K562 (cell line): ENCODE data around the gene DOCK4. TPM values are rescaled to one million over a fixed set of nuclear protein-coding genes. Genes with fewer than 3 reads are reported as not detected.

Source experiments
- ATAC-seq: fragments of 200-7000 bp; cut with Tn5 transposase; 3 replicates; pipeline ENCODE4 v1.9.1; 2020; ENCODE audit warnings: moderate library complexity
- BruUV-seq: library from RNA; stranded (reverse); fragments of 400-500 nt; replicated peaks from 2 replicates; lab custom pipeline; 2021; lab: Mats Ljungman, UMichigan
- CTCF ChIA-PET: fragments of 300-600 bp; formaldehyde crosslinking; extraction: SDS; loops from one replicate; lab custom pipeline; 2021; ENCODE audit warnings: low intra/inter-chr PET ratio; lab: Yijun Ruan, JAX
- POLR2A ChIA-PET: fragments of 300-600, 350-650 bp; sonication (Branson Sonifier 250); formaldehyde crosslinking; extraction: SDS; loops from one replicate; lab custom pipeline; 2021; ENCODE audit warnings: antibody characterized with exemption, inconsistent platforms; lab: Yijun Ruan, JAX
- DNase-seq, 4 experiments: peaks; one replicate each; pipeline versions ENCODE4 v3.0.0 to v3.0.0-alpha.2; 2011 to 2018; ENCODE audit warnings: low spot score in 3 of 4, mixed read lengths in 3 of 4; ENCODE audit errors: extremely low read depth in 1 of 4
- FAIRE-seq: peaks from 2 replicates; lab custom pipeline; 2011; peaks lifted over from hg19 to GRCh38; lab: Jason Lieb, UNC
- H2AFZ ChIP-seq: 2 replicates; pipeline ENCODE4 v1.6.0; 2011; ENCODE audit warnings: low read depth, low read length, control low read depth, inconsistent platforms
- H3K27ac ChIP-seq: fragments of 200-600 bp; 3 replicates; pipeline ENCODE4 v1.8.0; 2011; ENCODE audit warnings: low read depth, mild to moderate bottlenecking, control low read depth, inconsistent platforms, low read length, moderate library complexity, mixed read lengths; ENCODE audit errors: extremely low read depth
- H3K27me3 ChIP-seq, 2 experiments: fragments of 300-600 bp in 1 of 2; 2 replicates in 1 of 2; 3 replicates in 1 of 2; pipeline versions ENCODE4 v1.6.0 to v1.8.0; 2011; ENCODE audit warnings: inconsistent platforms in 2 of 2, low read length in 2 of 2, mild to moderate bottlenecking in 1 of 2, mixed read lengths in 1 of 2, moderate library complexity in 1 of 2; ENCODE audit not compliant: control insufficient read depth in 2 of 2, insufficient read depth in 2 of 2
- H3K36me3 ChIP-seq: fragments of 300-600 bp; 3 replicates; pipeline ENCODE4 v1.8.0; 2011; ENCODE audit warnings: mild to moderate bottlenecking, low read length, inconsistent platforms; ENCODE audit not compliant: control insufficient read depth, insufficient read depth
- H3K4me1 ChIP-seq, 2 experiments: fragments of 200-600 bp in 1 of 2; replicated peaks in 1 of 2; 2 replicates in 1 of 2; 3 replicates in 1 of 2; pipeline versions ENCODE4 v1.5.1 to v1.8.0; 2011; ENCODE audit warnings: inconsistent platforms in 2 of 2, low read length in 2 of 2, mild to moderate bottlenecking in 1 of 2, mixed read lengths in 1 of 2, moderate library complexity in 1 of 2; ENCODE audit not compliant: control insufficient read depth in 2 of 2, insufficient read depth in 2 of 2
- H3K4me2 ChIP-seq: 2 replicates; pipeline ENCODE4 v1.6.1; 2011; ENCODE audit warnings: low read length, control low read depth, inconsistent platforms, mixed read lengths; ENCODE audit not compliant: insufficient read depth
- H3K4me3 ChIP-seq: fragments of 200-600 bp; sonication (generic), shearing (Covaris generic); 2 replicates; pipeline ENCODE4 v1.5.1; 2016; ENCODE audit warnings: control low read depth, inconsistent platforms
- H3K79me2 ChIP-seq: fragments of 200-600 bp; 3 replicates; pipeline ENCODE4 v1.8.0; 2011; ENCODE audit warnings: low read length, inconsistent platforms; ENCODE audit not compliant: control insufficient read depth, insufficient read depth
- H3K9ac ChIP-seq, 2 experiments: 2 replicates each; pipeline versions ENCODE4 v1.6.0 to v1.6.1; 2011; ENCODE audit warnings: low read depth in 2 of 2, low read length in 2 of 2, control low read depth in 1 of 2, inconsistent platforms in 1 of 2, mild to moderate bottlenecking in 1 of 2, mixed read lengths in 1 of 2; ENCODE audit not compliant: insufficient read depth in 1 of 2
- H3K9me1 ChIP-seq: one replicate; pipeline ENCODE4 v1.6.0; 2011; ENCODE audit warnings: inconsistent platforms, mild to moderate bottlenecking, low read length, moderate library complexity; ENCODE audit not compliant: control insufficient read depth, insufficient read depth
- H3K9me3 ChIP-seq: replicated peaks from 2 replicates; pipeline ENCODE4 v1.5.1; 2011; ENCODE audit warnings: low read depth, low read length, inconsistent platforms; ENCODE audit not compliant: control insufficient read depth, insufficient read depth
- H4K20me1 ChIP-seq: replicated peaks from 2 replicates; pipeline ENCODE4 v1.6.1; 2011; ENCODE audit warnings: low read length, inconsistent platforms, mixed read lengths; ENCODE audit not compliant: control insufficient read depth, insufficient read depth
- CBFB ChIP-seq: sonication (generic); formaldehyde crosslinking; IDR thresholded peaks from 2 replicates; pipeline ENCODE4 v1.4.0; 2020; ENCODE audit warnings: mild to moderate bottlenecking, missing genetic modification reagents
- E2F8 ChIP-seq: fragments of 450-650 bp; IDR thresholded peaks from 2 replicates; pipeline ENCODE4 v1.7.1; 2018; ENCODE audit warnings: mild to moderate bottlenecking, low read depth; ENCODE audit not compliant: partially characterized antibody
- ETS1 ChIP-seq: conservative IDR thresholded peaks from 2 replicates; pipeline ENCODE4 v1.6.1; 2011; ENCODE audit warnings: low read depth, mild to moderate bottlenecking, low read length; ENCODE audit not compliant: control insufficient read depth
- ILF3 ChIP-seq: fragments of 450-650 bp; IDR thresholded peaks from 2 replicates; pipeline ENCODE4 v1.6.1; 2018; ENCODE audit warnings: antibody characterized with exemption, mild to moderate bottlenecking, moderate library complexity, borderline replicate concordance
- MCM7 ChIP-seq, 2 experiments: fragments of 450-650 bp; IDR thresholded peaks; 2 replicates each; pipeline ENCODE4 v1.6.1; 2016 to 2018
- PBX2 ChIP-seq, 2 experiments: IDR thresholded peaks in 1 of 2; conservative IDR thresholded peaks in 1 of 2; 2 replicates each; pipeline ENCODE4 v1.6.1; 2016; ENCODE audit warnings: low read depth in 2 of 2, mild to moderate bottlenecking in 1 of 2, missing compliant biosample characterization in 1 of 2, missing genetic modification characterization in 1 of 2, moderate library complexity in 1 of 2
- SRSF1 ChIP-seq: fragments of 200-400 bp; formaldehyde crosslinking; IDR thresholded peaks from 2 replicates; pipeline ENCODE4 v1.6.1; 2017; ENCODE audit warnings: mild to moderate bottlenecking, low read depth, low read length, moderate library complexity
- TARDBP ChIP-seq: fragments of 450-650 bp; IDR thresholded peaks from 2 replicates; pipeline ENCODE4 v1.6.1; 2016
- ZNF124 ChIP-seq: sonication (generic); formaldehyde crosslinking; IDR thresholded peaks from 2 replicates; pipeline ENCODE4 v1.8.1; 2022; ENCODE audit warnings: missing genetic modification reagents
- ZNF143 ChIP-seq: sonication (generic); formaldehyde crosslinking; IDR thresholded peaks from 2 replicates; pipeline ENCODE4 v1.9.0; 2022; ENCODE audit warnings: mild to moderate bottlenecking, missing genetic modification reagents
- ZNF785 ChIP-seq: fragments of 250-450 bp; sonication (Bioruptor Pico); IDR thresholded peaks from 2 replicates; pipeline ENCODE4 v1.4.0; 2020; ENCODE audit warnings: mild to moderate bottlenecking
- WGBS: fragments of 100-300 bp; shearing (Covaris generic); methylation state at CpG from one replicate; pipeline ENCODE4 v1.1.6; 2016; ENCODE audit warnings: low coverage, mixed read lengths; ENCODE audit not compliant: insufficient coverage; ENCODE audit errors: missing lambda C conversion rate; 5-methylcytosine and 5-hydroxymethylcytosine counted together
- in situ Hi-C: fragments of 300-500 bp; cut with MboI; formaldehyde crosslinking; loops from 4 replicates; pipeline ENCODE4 v1.15.0; 2018; ENCODE audit warnings: inconsistent platforms, mixed read lengths
- intact Hi-C: fragments of 100-400 bp; cut with micrococcal nuclease; formaldehyde crosslinking; loops from 2 replicates; pipeline ENCODE4 v1.14.2; 2022
- polyA plus RNA-seq, 8 experiments: library from polyadenylated mRNA; depleted of rRNA in 4 of 8; stranded (reverse) in 5 of 8; unstranded in 3 of 8; fragments of >200 nt; fragmentation: Nextera tagmentation in 2 of 8; fragmentation: Illumina TruSeq in 1 of 8; extraction: Ambion mirVana in 2 of 8; extraction: Trizol in 1 of 8; gene quantifications; 2 replicates each; pipeline versions ENCODE4 v1.2.1 to v1.2.3, GENCODE V29; 2011 to 2014; ENCODE audit warnings: inconsistent platforms in 1 of 8, missing spikeins in 1 of 8
- total RNA-seq, 7 experiments: library from RNA; depleted of rRNA in 6 of 7; stranded (reverse); fragments of >200 nt in 6 of 7; fragmentation: Illumina TruSeq in 2 of 7; extraction: Trizol in 2 of 7; gene quantifications; 2 replicates each; pipeline versions ENCODE4 v1.2.1 to v1.2.3, GENCODE V29; 2011 to 2021; ENCODE audit warnings: low replicate concordance in 1 of 7

DOCK4 gene
- total and polyA plus RNA-seq, 9 of the 15 experiments (the other 6 are each of a cell fraction or from before 2014, with no cell fraction given) = 0.42 to 5.7 (median 2.3) TPM

- Histone ChIP-seq H3K36me3 (no peaks in the 10 kb centered on the region), H3K79me2 (no peaks in the 10 kb centered on the region), H3K27ac (no peak overlapping the region), H4K20me1 (no peaks in the 10 kb centered on the region), H3K27me3 (0 out of 5 replicates have a peak, but pooled peaks cover 0 to 4% of the 10 kb centered on the region in 2 experiments), H3K4me1 (no peaks in the 10 kb centered on the region), H3K9ac (no peak overlapping the region)
- intact Hi-C loops = no loop called here
- in situ Hi-C loops = no loop called here
- POLR2A ChIA-PET = no interaction called here
- TF ChIP-seq ILF3 (no peak), E2F8 (no peak), MCM7 (IDR thresholded peaks at IDR 0.05) (no peak), SRSF1 (no peak), ZNF143 (CRISPR knock-in tag) (no peak), PBX2 (CRISPR knock-in tag; IDR thresholded peaks at IDR 0.05; ENCODE audit: low read depth) (no peak), PBX2 (tag; conservative IDR thresholded peaks at IDR 0.05; ENCODE audit: low read depth) (no peak), CBFB (CRISPR knock-in tag) (no peak), ETS1 (no peak), ZNF785 (CRISPR knock-in tag) (no peak), TARDBP (no peak), ZNF124 (CRISPR knock-in tag) (no peak)
- TF ChIP-seq, all 486 proteins: peak for 0
- Histone ChIP-seq H3K9me3 (no peaks in the 10 kb centered on the region), H2AFZ (no peak overlapping the region), H3K9me1 (no peaks in the 10 kb centered on the region), H3K4me3 (no peak overlapping the region), H3K4me2 (no peak overlapping the region)
- 0% methylated on average over 5 of the region's 5 CpGs for WGBS
- FAIRE-seq (no peak), DNase-seq (no peak), ATAC-seq (no peak)
- CTCF ChIA-PET = no interaction called here
- BruUV-seq = no TSS peak
These were observed 61.7 kb downstream of the DOCK4 start for GRCh38 chr7:112144284-112145059.
